Measurements from ENCODE around the gene BRMS1. TPM values are rescaled to one million over a fixed set of nuclear protein-coding genes. Genes with fewer than 3 reads are reported as not detected.

Gene BRMS1
- total and polyA plus RNA-seq, 2 donors (not counting 1 experiment from before 2014, with no cell fraction given), result 25.7 to 43.9 TPM

- DNase-seq (ENCODE audit: low read depth in 2 of 2), result no peak
- peak overlapping the region; percentile 100 for H3K27ac ChIP-seq (ENCODE audit: insufficient read depth, low read length)
- H3K79me2 ChIP-seq (ENCODE audit: control insufficient read depth, insufficient read depth, low read length), result peaks cover 36% of the 10 kb centered on the region
- H3K4me2 ChIP-seq (ENCODE audit: extremely low read depth, insufficient read depth, low read length), result peak overlapping the region; percentile 80
- no peak overlapping the region for H2AFZ ChIP-seq (ENCODE audit: low read length)
- no peaks in the 10 kb centered on the region for H3K27me3 ChIP-seq (ENCODE audit: control insufficient read depth, insufficient read depth, low read length)
- no peaks in the 10 kb centered on the region for H3K9me3 ChIP-seq (ENCODE audit: control insufficient read depth, insufficient read depth, low read depth, low read length)
- TF ChIP-seq, protein P1, sequence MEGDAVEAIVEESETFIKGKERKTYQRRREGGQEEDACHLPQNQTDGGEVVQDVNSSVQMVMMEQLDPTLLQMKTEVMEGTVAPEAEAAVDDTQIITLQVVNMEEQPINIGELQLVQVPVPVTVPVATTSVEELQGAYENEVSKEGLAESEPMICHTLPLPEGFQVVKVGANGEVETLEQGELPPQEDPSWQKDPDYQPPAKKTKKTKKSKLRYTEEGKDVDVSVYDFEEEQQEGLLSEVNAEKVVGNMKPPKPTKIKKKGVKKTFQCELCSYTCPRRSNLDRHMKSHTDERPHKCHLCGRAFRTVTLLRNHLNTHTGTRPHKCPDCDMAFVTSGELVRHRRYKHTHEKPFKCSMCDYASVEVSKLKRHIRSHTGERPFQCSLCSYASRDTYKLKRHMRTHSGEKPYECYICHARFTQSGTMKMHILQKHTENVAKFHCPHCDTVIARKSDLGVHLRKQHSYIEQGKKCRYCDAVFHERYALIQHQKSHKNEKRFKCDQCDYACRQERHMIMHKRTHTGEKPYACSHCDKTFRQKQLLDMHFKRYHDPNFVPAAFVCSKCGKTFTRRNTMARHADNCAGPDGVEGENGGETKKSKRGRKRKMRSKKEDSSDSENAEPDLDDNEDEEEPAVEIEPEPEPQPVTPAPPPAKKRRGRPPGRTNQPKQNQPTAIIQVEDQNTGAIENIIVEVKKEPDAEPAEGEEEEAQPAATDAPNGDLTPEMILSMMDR (conservative IDR thresholded peaks at IDR 0.05 in 1 of 2, IDR thresholded peaks at IDR 0.05 in 1 of 2; ENCODE audit: low read depth in 1 of 2, low read length in 2 of 2), result no peak
- no peak for TF ChIP-seq EZH2 (IDR thresholded peaks at IDR 0.05; ENCODE audit: low read length, missing control alignments)
- peak overlapping the region; percentile 74 to 95 (median 83) for H3K4me3 ChIP-seq (replicated peaks in 1 of 4; ENCODE audit: control extremely low read depth in 1 of 4, insufficient read depth in 1 of 4, low read depth in 3 of 4, low read length in 4 of 4)
- H3K4me1 ChIP-seq (ENCODE audit: control insufficient read depth, extremely low read depth, insufficient read depth, low read length), result peaks cover 36% of the 10 kb centered on the region
- H3K36me3 ChIP-seq (ENCODE audit: control insufficient read depth, insufficient read depth, low read length), result peaks cover 46% of the 10 kb centered on the region
- H4K20me1 ChIP-seq (ENCODE audit: control insufficient read depth, extremely low read depth, insufficient read depth, low read length), result no peaks in the 10 kb centered on the region
- peak overlapping the region; percentile 99 for H3K9ac ChIP-seq (ENCODE audit: insufficient read depth, low read length)
These were observed 10.1 kb downstream of the BRMS1 start for GRCh38 chr11:66334605-66335442.

DNA sequence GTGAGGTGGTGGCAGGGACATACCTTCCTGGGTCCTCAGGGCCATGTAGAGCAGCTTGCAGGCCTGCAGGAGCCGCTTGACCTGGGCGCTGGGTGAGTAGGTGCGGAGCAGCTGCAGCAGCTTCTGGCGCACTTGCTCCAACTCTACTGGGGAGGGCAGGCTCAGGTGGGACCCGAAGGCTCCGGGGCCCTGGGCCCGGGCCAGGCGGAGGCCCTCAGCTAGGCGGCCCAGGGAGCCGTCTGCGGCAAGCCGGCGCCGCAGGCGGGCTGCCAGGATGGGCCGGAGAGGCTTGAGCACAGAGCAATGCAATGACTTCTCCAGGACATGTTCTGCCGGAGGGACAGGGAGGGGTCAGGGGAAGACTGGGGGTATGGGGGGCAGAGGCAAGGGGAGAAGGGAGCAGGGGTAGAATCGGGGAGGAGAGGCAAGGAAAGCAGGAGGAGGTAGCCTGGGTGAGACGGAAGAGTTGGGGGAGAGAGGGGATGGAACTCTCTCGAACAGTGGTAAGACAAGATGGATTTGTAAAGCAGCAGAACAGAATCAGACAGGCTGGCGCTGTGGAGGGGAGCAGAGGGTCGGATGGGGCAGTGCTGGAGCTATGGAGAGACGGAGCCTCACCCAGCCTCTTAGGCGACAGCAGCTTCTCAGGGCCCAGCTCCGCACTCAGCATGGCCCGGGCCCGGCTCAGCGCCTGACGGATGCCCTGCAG, 10.9 kb downstream of the BRMS1 start:
- Histone ChIP-seq H3K9ac (ENCODE audit: insufficient read depth, low read length) (peak overlapping the region; percentile 99), H3K4me1 (ENCODE audit: control insufficient read depth, extremely low read depth, insufficient read depth, low read length) (peaks cover 35% of the 10 kb centered on the region), H2AFZ (ENCODE audit: low read length) (no peak overlapping the region), H3K27me3 (ENCODE audit: control insufficient read depth, insufficient read depth, low read length) (no peaks in the 10 kb centered on the region), H3K79me2 (ENCODE audit: control insufficient read depth, insufficient read depth, low read length) (peaks cover 36% of the 10 kb centered on the region), H3K4me2 (ENCODE audit: extremely low read depth, insufficient read depth, low read length) (peak overlapping the region; percentile 80), H4K20me1 (ENCODE audit: control insufficient read depth, extremely low read depth, insufficient read depth, low read length) (no peaks in the 10 kb centered on the region), H3K36me3 (ENCODE audit: control insufficient read depth, insufficient read depth, low read length) (peaks cover 43% of the 10 kb centered on the region), H3K9me3 (ENCODE audit: control insufficient read depth, insufficient read depth, low read depth, low read length) (no peaks in the 10 kb centered on the region), H3K27ac (ENCODE audit: insufficient read depth, low read length) (peak overlapping the region; percentile 43), H3K4me3 (replicated peaks in 1 of 4; ENCODE audit: control extremely low read depth in 1 of 4, insufficient read depth in 1 of 4, low read depth in 3 of 4, low read length in 4 of 4) (peak overlapping the region in 2 of 4 experiments; percentile 90 to 95)
- TF ChIP-seq EZH2 (IDR thresholded peaks at IDR 0.05; ENCODE audit: low read length, missing control alignments), result no peak
- TF ChIP-seq, protein P1 (conservative IDR thresholded peaks at IDR 0.05 in 1 of 2, IDR thresholded peaks at IDR 0.05 in 1 of 2; ENCODE audit: low read depth in 1 of 2, low read length in 2 of 2), result no peak
- DNase-seq (ENCODE audit: low read depth in 2 of 2), result no peak

DNA sequence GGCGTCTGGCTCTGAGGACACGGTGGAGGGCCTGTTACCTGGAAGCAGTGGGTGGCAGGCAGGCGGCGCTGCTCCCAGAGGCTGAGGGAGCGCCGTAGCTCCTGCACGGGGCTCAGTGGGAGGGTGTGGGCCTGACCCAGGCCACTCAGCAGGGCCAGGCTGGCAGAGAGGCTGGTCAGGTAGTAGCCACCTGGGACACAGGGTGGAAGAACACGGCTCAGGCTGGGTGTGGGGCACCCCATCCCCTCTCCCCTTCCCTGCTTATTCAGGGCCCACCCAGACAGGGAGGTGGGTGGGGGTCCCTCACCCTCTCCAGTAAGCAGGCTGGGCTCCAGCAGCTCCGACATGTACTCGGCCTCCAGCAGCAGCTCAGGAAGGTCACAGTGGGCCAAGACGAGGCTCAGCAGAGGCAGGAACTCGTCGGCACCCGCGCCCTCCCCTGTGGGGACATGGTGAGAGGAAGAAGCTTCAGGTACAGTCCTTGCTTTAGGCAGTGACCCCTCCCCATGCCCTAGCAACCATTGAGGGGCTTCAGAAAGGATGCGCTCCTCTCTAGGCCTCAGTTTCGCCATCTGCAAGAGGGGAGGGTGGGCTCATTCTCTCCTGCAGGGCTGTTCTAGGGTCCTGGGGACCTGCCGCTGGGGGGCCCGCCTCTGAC, 11.6 kb downstream of the BRMS1 start:
- no peaks in the 10 kb centered on the region for H4K20me1 ChIP-seq (ENCODE audit: control insufficient read depth, extremely low read depth, insufficient read depth, low read length)

More for the DNA sequence above, 11.6 kb downstream of the BRMS1 start:
- peaks cover 36% of the 10 kb centered on the region for H3K79me2 ChIP-seq (ENCODE audit: control insufficient read depth, insufficient read depth, low read length)
- no peak overlapping the region for H3K4me2 ChIP-seq (ENCODE audit: extremely low read depth, insufficient read depth, low read length)
- H3K36me3 ChIP-seq (ENCODE audit: control insufficient read depth, insufficient read depth, low read length), result peaks cover 43% of the 10 kb centered on the region
- H2AFZ ChIP-seq (ENCODE audit: low read length), result no peak overlapping the region
- H3K9ac ChIP-seq (ENCODE audit: insufficient read depth, low read length), result no peak overlapping the region
- no peaks in the 10 kb centered on the region for H3K9me3 ChIP-seq (ENCODE audit: control insufficient read depth, insufficient read depth, low read depth, low read length)
- TF ChIP-seq EZH2 (IDR thresholded peaks at IDR 0.05; ENCODE audit: low read length, missing control alignments), result no peak
- TF ChIP-seq, protein P1 (conservative IDR thresholded peaks at IDR 0.05 in 1 of 2, IDR thresholded peaks at IDR 0.05 in 1 of 2; ENCODE audit: low read depth in 1 of 2, low read length in 2 of 2), result no peak
- peak overlapping the region in 1 of 4 experiments; percentile 10 for H3K4me3 ChIP-seq (replicated peaks in 1 of 4; ENCODE audit: control extremely low read depth in 1 of 4, insufficient read depth in 1 of 4, low read depth in 3 of 4, low read length in 4 of 4)
- peaks cover 33% of the 10 kb centered on the region for H3K4me1 ChIP-seq (ENCODE audit: control insufficient read depth, extremely low read depth, insufficient read depth, low read length)
- H3K27ac ChIP-seq (ENCODE audit: insufficient read depth, low read length), result no peak overlapping the region
- no peak for DNase-seq (ENCODE audit: low read depth in 2 of 2)
- H3K27me3 ChIP-seq (ENCODE audit: control insufficient read depth, insufficient read depth, low read length), result no peaks in the 10 kb centered on the region
